MCF 10A (cell line): Measurements from ENCODE around the gene KDM6B. TPM values are rescaled to one million over a fixed set of nuclear protein-coding genes. Genes with fewer than 3 reads are reported as not detected.

Source experiments
- BruUV-seq: library from RNA; stranded (reverse); fragments of 400-500 nt; replicated peaks from 2 replicates; lab custom pipeline; 2021; lab: Mats Ljungman, UMichigan
- CTCF ChIA-PET: fragments of 300-600 bp; sonication (Branson Sonifier 250); formaldehyde crosslinking; extraction: SDS; loops from one replicate; lab custom pipeline; 2021; ENCODE audit warnings: antibody characterized with exemption, inconsistent platforms; lab: Yijun Ruan, JAX
- POLR2A ChIA-PET: fragments of 300-600, 350-650 bp; sonication (Branson Sonifier 250); formaldehyde crosslinking; extraction: SDS; loops from one replicate; lab custom pipeline; 2020; ENCODE audit warnings: antibody characterized with exemption, inconsistent platforms; lab: Yijun Ruan, JAX
- DNase-seq: peaks from one replicate; pipeline ENCODE4 v3.0.0-alpha.2; 2018; ENCODE audit not compliant: unreplicated experiment
- H3K27ac Mint-ChIP-seq: one replicate; pipeline ENCODE4 v1.8.0; 2022; ENCODE audit warnings: mild to moderate bottlenecking, low read depth, mixed read lengths; ENCODE audit not compliant: unreplicated experiment
- H3K27me3 Mint-ChIP-seq: one replicate; pipeline ENCODE4 v1.8.0; 2022; ENCODE audit warnings: mixed read lengths; ENCODE audit not compliant: insufficient read depth, unreplicated experiment
- H3K36me3 Mint-ChIP-seq: one replicate; pipeline ENCODE4 v1.8.0; 2022; ENCODE audit warnings: mild to moderate bottlenecking, moderate library complexity, mixed read lengths; ENCODE audit not compliant: insufficient read depth, unreplicated experiment
- H3K4me1 Mint-ChIP-seq: one replicate; pipeline ENCODE4 v1.8.0; 2022; ENCODE audit warnings: mixed read lengths; ENCODE audit not compliant: insufficient read depth, unreplicated experiment
- H3K4me3 Mint-ChIP-seq: one replicate; pipeline ENCODE4 v1.8.0; 2022; ENCODE audit warnings: mild to moderate bottlenecking, moderate library complexity, mixed read lengths; ENCODE audit not compliant: unreplicated experiment
- H3K9me3 Mint-ChIP-seq: one replicate; pipeline ENCODE4 v1.8.0; 2022; ENCODE audit warnings: mixed read lengths; ENCODE audit not compliant: unreplicated experiment
- intact Hi-C: fragments of 100-400 bp; cut with micrococcal nuclease; formaldehyde crosslinking; loops from 2 replicates; pipeline ENCODE4 v1.14.1; 2022
- total RNA-seq: library from RNA; stranded (reverse); gene quantifications from 2 replicates; pipeline ENCODE4 v1.2.3, GENCODE V29; 2022
- TF ChIP-seq, protein P1 (sequence below): fragments of 200-600 bp; IDR thresholded peaks from one replicate; pipeline ENCODE4 v1.8.0; 2022; ENCODE audit warnings: antibody characterized with exemption, mild to moderate bottlenecking; ENCODE audit not compliant: unreplicated experiment

The KDM6B gene
- total RNA-seq, 1 experiment from 2014 or later = 39.8 TPM

DNA sequence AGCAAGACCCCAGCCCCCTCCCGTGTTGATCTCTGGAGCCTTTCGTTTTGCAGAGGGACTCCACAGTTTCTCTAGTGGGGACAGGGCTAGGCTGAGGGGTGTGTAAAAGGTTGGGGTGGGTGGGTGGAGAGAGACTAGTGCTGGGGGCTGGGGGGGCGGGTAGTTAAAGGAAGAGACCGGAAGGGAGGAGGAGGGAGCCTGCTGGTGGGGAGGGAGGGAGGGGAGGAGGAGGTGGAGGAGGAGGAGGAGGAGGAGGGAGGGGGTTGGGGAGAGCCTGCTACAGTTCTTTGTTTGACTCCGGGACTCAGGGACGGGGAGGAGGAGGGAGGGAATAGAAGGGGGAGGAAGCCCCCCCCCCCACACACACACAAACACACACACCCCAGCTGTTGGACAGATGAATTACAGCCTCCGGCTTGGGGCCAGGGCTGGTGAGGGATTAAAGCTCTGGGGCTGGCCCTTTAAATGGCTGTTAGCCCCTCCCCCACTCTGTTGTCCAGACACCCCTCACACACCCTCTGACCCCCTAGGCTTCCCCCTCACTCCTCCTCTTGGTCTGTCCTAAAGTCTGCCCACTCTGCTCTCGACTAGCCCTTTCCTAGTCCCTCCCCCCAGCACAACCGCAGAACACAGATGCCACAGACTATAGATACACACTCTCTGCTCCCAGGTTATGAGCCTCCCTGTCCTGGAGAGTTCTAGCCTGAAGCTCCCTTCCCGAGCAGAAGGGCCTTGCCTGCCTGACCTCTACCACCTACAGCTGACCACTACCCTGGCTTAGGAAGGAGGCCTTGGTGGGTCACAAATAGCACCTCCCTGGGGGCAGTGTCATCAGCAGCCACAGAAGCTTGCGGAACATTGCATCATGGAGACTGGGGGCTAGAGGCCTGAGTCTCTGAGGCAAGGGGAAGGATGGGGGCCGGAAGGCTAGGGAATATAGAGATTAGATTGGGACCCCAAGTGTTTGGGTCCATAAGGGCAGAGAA lies 4.4 kb downstream of the KDM6B start:
- Mint-ChIP-seq H3K9me3 (no peaks in the 10 kb centered on the region), H3K27ac (peak overlapping the region; percentile 87), H3K36me3 (peaks cover 39% of the 10 kb centered on the region), H3K4me1 (peaks cover 62% of the 10 kb centered on the region), H3K4me3 (peak overlapping the region; percentile 89), H3K27me3 (no peaks in the 10 kb centered on the region)
- BruUV-seq = no TSS peak
- POLR2A ChIA-PET = interaction anchor here (0.6 to 6.6 kb wide), 14 partner anchors 13 to 434 kb away, joined by 3 to 70 read pairs (median 4); partner anchors contain the start of genes CYB5D1, DNAH2, FXR2 and MPDU1
- DNase-seq = no peak
- CTCF ChIA-PET = interaction anchor here (0.6 to 5.8 kb wide), 5 partner anchors 13 to 219 kb away, joined by 3 to 32 read pairs (median 6); no protein-coding TSS in a partner anchor
- TF ChIP-seq, protein P1, sequence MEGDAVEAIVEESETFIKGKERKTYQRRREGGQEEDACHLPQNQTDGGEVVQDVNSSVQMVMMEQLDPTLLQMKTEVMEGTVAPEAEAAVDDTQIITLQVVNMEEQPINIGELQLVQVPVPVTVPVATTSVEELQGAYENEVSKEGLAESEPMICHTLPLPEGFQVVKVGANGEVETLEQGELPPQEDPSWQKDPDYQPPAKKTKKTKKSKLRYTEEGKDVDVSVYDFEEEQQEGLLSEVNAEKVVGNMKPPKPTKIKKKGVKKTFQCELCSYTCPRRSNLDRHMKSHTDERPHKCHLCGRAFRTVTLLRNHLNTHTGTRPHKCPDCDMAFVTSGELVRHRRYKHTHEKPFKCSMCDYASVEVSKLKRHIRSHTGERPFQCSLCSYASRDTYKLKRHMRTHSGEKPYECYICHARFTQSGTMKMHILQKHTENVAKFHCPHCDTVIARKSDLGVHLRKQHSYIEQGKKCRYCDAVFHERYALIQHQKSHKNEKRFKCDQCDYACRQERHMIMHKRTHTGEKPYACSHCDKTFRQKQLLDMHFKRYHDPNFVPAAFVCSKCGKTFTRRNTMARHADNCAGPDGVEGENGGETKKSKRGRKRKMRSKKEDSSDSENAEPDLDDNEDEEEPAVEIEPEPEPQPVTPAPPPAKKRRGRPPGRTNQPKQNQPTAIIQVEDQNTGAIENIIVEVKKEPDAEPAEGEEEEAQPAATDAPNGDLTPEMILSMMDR = no peak
- intact Hi-C loops = no loop called here

DNA sequence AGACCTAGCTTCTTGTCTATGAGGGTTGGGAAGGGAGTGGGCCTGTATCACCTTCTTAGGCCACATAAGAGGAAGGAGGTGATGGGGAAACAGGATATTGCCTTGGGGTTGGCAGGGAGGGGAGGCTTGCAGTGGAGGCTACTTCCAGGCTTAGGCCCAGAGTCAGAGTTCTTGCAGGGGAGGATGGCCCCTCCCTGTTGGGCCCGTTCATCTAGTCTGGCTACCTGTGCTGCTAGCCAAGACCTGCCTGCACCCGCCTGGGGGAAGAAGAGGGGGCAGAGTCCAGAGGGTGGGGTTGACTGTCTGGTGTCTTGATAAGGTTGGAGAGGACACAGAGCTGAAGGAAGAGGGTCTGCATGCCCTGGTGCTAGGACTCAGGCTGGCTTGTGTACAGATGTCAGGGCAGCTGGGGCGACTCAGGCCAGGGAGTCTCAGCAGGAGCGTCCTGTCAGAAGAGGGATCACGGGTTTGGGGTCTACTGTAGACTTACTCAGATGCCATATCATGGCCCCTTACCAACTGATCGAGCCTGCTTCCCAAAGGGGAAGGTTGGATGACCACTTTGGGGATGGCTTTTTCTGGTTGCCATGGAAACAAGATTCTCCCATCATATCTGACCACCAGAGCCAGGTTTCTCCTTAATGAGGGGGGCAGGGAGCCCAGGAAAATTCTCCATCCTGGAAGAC lies 5.3 kb downstream of the KDM6B start:
- Mint-ChIP-seq H3K27ac (peak overlapping the region; percentile 87), H3K9me3 (no peaks in the 10 kb centered on the region), H3K4me3 (peak overlapping the region; percentile 89), H3K36me3 (peaks cover 49% of the 10 kb centered on the region), H3K27me3 (no peaks in the 10 kb centered on the region), H3K4me1 (peaks cover 58% of the 10 kb centered on the region)
- CTCF ChIA-PET = interaction anchor here (1.2 to 5.8 kb wide), 4 partner anchors 12 to 96 kb away, joined by 3 to 32 read pairs (median 6); no protein-coding TSS in a partner anchor
- no TSS peak for BruUV-seq
- intact Hi-C loops = no loop called here
- POLR2A ChIA-PET = interaction anchor here (0.6 to 6.6 kb wide), 5 partner anchors 14 to 280 kb away, joined by 3 to 70 read pairs (median 4); partner anchors contain the start of genes CYB5D1, NAA38, TMEM88 and TP53
- DNase-seq = no peak
- TF ChIP-seq, protein P1 = no peak

DNA sequence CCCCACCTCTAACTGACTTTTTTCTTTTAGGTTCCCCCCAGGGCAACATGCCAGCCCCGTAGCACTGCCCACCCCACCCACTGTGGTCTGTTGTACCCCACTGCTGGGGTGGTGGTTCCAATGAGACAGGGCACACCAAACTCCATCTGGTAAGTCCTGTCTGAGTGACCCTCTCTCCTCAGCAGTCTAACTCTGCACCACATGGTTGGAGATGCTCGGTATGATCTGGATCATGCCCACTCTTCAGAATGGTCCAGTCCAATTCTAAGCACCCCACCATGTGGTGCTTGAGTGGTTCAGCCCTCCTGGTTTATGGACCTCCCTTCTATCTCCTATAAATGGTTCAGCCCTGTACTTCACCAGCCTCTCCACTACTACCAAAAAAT lies 5.9 kb downstream of the KDM6B start:
- intact Hi-C loops = no loop called here

More for the DNA sequence above, 5.9 kb downstream of the KDM6B start:
- peaks cover 54% of the 10 kb centered on the region for H3K36me3 Mint-ChIP-seq
- peaks cover 58% of the 10 kb centered on the region for H3K4me1 Mint-ChIP-seq
- H3K27ac Mint-ChIP-seq = no peak overlapping the region
- POLR2A ChIA-PET = interaction anchor here (5.7 kb wide), 1 partner anchor 17 kb away, joined by 65 read pairs; the partner anchor contains the start of genes CYB5D1 and NAA38
- DNase-seq = peak; percentile 25
- H3K27me3 Mint-ChIP-seq = no peaks in the 10 kb centered on the region
- CTCF ChIA-PET = interaction anchor here (1.2 to 5.8 kb wide), 2 partner anchors 15 to 97 kb away, joined by 3 to 32 read pairs; no protein-coding TSS in a partner anchor
- BruUV-seq = no TSS peak
- TF ChIP-seq, protein P1 = no peak
- no peak overlapping the region for H3K4me3 Mint-ChIP-seq
- H3K9me3 Mint-ChIP-seq = no peaks in the 10 kb centered on the region
